Natural killer cell (primary cell): ENCODE data around the gene DMTF1. TPM values are rescaled to one million over a fixed set of nuclear protein-coding genes. Genes with fewer than 3 reads are reported as not detected.

ENCODE experiments used
- ATAC-seq, 3 donors: fragments of 150-1000 bp in 2 of 3; fragments of 200-7000 bp in 1 of 3; cut with Tn5 transposase; 1 replicate in 1 of 3; 2 replicates in 2 of 3; pipeline ENCODE4 v1.10.0; 2021; ENCODE audit warnings: mild to moderate bottlenecking in 2 of 3, moderate library complexity in 2 of 3
- DNase-seq, 2 donors: peaks; one replicate each; pipeline versions ENCODE4 v3.0.0 to v3.0.0-alpha.2; 2013 to 2021; ENCODE audit warnings: mixed read lengths in 1 of 2
- H3K27ac ChIP-seq: one replicate; pipeline ENCODE4 v1.5.1; 2013; ENCODE audit warnings: mild to moderate bottlenecking, low read length
- H3K27me3 ChIP-seq: one replicate; pipeline ENCODE4 v1.6.1; 2013; ENCODE audit warnings: low read length; ENCODE audit not compliant: control insufficient read depth, insufficient read depth
- H3K36me3 ChIP-seq: one replicate; pipeline ENCODE4 v1.6.1; 2013; ENCODE audit warnings: low read length; ENCODE audit not compliant: control insufficient read depth, insufficient read depth
- H3K4me1 ChIP-seq: one replicate; pipeline ENCODE4 v1.6.1; 2013; ENCODE audit warnings: low read length; ENCODE audit not compliant: control insufficient read depth, insufficient read depth
- H3K4me3 ChIP-seq: one replicate; pipeline ENCODE4 v1.5.1; 2013; ENCODE audit warnings: low read length
- H3K9me3 ChIP-seq: one replicate; pipeline ENCODE4 v1.6.1; 2013; ENCODE audit warnings: low read length; ENCODE audit not compliant: control insufficient read depth, insufficient read depth
- H3K27ac Mint-ChIP-seq, 2 donors: one replicate each; pipeline ENCODE4 v1.8.0; 2022; ENCODE audit warnings: mild to moderate bottlenecking in 2 of 2, mixed read lengths in 2 of 2, moderate library complexity in 1 of 2
- H3K27me3 Mint-ChIP-seq, 2 donors: one replicate each; pipeline ENCODE4 v1.8.0; 2022; ENCODE audit warnings: low read depth in 2 of 2, mixed read lengths in 2 of 2
- H3K36me3 Mint-ChIP-seq: one replicate; pipeline ENCODE4 v1.8.0; 2022; ENCODE audit warnings: mixed read lengths
- H3K4me1 Mint-ChIP-seq, 2 donors: one replicate each; pipeline ENCODE4 v1.8.0; 2022; ENCODE audit warnings: mixed read lengths in 2 of 2
- H3K4me3 Mint-ChIP-seq: one replicate; pipeline ENCODE4 v1.8.0; 2022; ENCODE audit warnings: mild to moderate bottlenecking, moderate library complexity, mixed read lengths
- H3K9me3 Mint-ChIP-seq, 2 donors: one replicate each; pipeline ENCODE4 v1.8.0; 2022; ENCODE audit warnings: mixed read lengths in 2 of 2
- CTCF ChIP-seq: fragments of 200-600 bp; IDR thresholded peaks from one replicate; pipeline ENCODE4 v1.8.0; 2022; ENCODE audit warnings: antibody characterized with exemption
- WGBS: methylation state at CpG from one replicate; pipeline ENCODE4 v1.1.7; 2013; ENCODE audit warnings: missing lambda C conversion rate; ENCODE audit not compliant: insufficient coverage; 5-methylcytosine and 5-hydroxymethylcytosine counted together
- intact Hi-C: fragments of 100-400 bp; cut with micrococcal nuclease; formaldehyde crosslinking; loops from one replicate; pipeline ENCODE4 v1.14.2; 2022
- total RNA-seq, 4 donors: library from RNA; stranded (reverse); fragments of 120-200 nt in 1 of 4; gene quantifications; one replicate each; pipeline versions ENCODE4 v1.2.3 to v1.2.4, GENCODE V29; 2013 to 2022

Gene DMTF1
- total RNA-seq, 3 donors from 2014 or later (not counting 1 experiment from before 2014, with no cell fraction given), result 154 to 178 (median 160) TPM

- WGBS, result 96% methylated on average over 2 of the region's 3 CpGs
- intact Hi-C loops, result no loop called here
- ATAC-seq (no peak), DNase-seq (no peak)
- H3K27ac Mint-ChIP-seq, result peak overlapping the region; percentile 13 to 66
- Histone ChIP-seq H3K27ac (no peak overlapping the region), H3K4me3 (no peak overlapping the region), H3K27me3 (no peaks in the 10 kb centered on the region), H3K9me3 (no peaks in the 10 kb centered on the region), H3K4me1 (no peaks in the 10 kb centered on the region), H3K36me3 (peaks cover 81% of the 10 kb centered on the region)
- no peaks in the 10 kb centered on the region for H3K9me3 Mint-ChIP-seq
- H3K4me1 Mint-ChIP-seq, result peaks cover 13 to 26% of the 10 kb centered on the region in 2 donors
- no peak overlapping the region for H3K4me3 Mint-ChIP-seq
- no peak for TF ChIP-seq CTCF
- peaks cover 21% of the 10 kb centered on the region for H3K36me3 Mint-ChIP-seq
- no peaks in the 10 kb centered on the region for H3K27me3 Mint-ChIP-seq
Observed at GRCh38 chr7:87179180-87179579, 26.9 kb downstream of the DMTF1 start.

GRCh38 chr7:87187120-87187519 is 34.9 kb downstream of the DMTF1 start:
- peaks cover 0 to 24% of the 10 kb centered on the region in 2 donors for H3K4me1 Mint-ChIP-seq
- ATAC-seq (no peak), DNase-seq (no peak)
- H3K9me3 Mint-ChIP-seq, result no peaks in the 10 kb centered on the region
- H3K4me3 ChIP-seq, result no peak overlapping the region
- intact Hi-C loops, result no loop called here
- H3K4me3 Mint-ChIP-seq, result no peak overlapping the region
- no peaks in the 10 kb centered on the region for H3K27me3 Mint-ChIP-seq
- H3K36me3 Mint-ChIP-seq, result peaks cover 43% of the 10 kb centered on the region
- no peak for TF ChIP-seq CTCF
- 100% methylated on average over 2 of the region's 2 CpGs for WGBS
- H3K27ac ChIP-seq, result no peak overlapping the region
- H3K36me3 ChIP-seq, result peaks cover 95% of the 10 kb centered on the region
- no peaks in the 10 kb centered on the region for H3K27me3 ChIP-seq
- H3K27ac Mint-ChIP-seq, result no peak overlapping the region
- H3K9me3 ChIP-seq, result no peaks in the 10 kb centered on the region
- H3K4me1 ChIP-seq, result no peaks in the 10 kb centered on the region

GRCh38 chr7:87188930-87189329 is 36.7 kb downstream of the DMTF1 start:
- H3K36me3 ChIP-seq, result peaks cover 95% of the 10 kb centered on the region
- no peak overlapping the region for H3K27ac ChIP-seq
- Mint-ChIP-seq H3K36me3 (peaks cover 43% of the 10 kb centered on the region), H3K4me3 (no peak overlapping the region), H3K27me3 (no peaks in the 10 kb centered on the region), H3K27ac (peak overlapping the region; percentile 59 to 60), H3K4me1 (peaks cover 0 to 35% of the 10 kb centered on the region in 2 donors), H3K9me3 (no peaks in the 10 kb centered on the region)
- 93% methylated on average over 2 of the region's 2 CpGs for WGBS
- H3K27me3 ChIP-seq, result no peaks in the 10 kb centered on the region
- intact Hi-C loops, result no loop called here
- no peaks in the 10 kb centered on the region for H3K4me1 ChIP-seq
- no peak overlapping the region for H3K4me3 ChIP-seq
- H3K9me3 ChIP-seq, result no peaks in the 10 kb centered on the region
- TF ChIP-seq CTCF, result no peak
- DNase-seq (no peak), ATAC-seq (no peak)

- no peak for TF ChIP-seq CTCF
- no peak overlapping the region for H3K4me3 Mint-ChIP-seq
- intact Hi-C loops, result no loop called here
- H3K27ac Mint-ChIP-seq, result peak overlapping the region in 1 of 2 donors; percentile 59
- Histone ChIP-seq H3K27me3 (no peaks in the 10 kb centered on the region), H3K4me3 (no peak overlapping the region), H3K27ac (no peak overlapping the region), H3K36me3 (peaks cover 96% of the 10 kb centered on the region), H3K9me3 (no peaks in the 10 kb centered on the region), H3K4me1 (no peaks in the 10 kb centered on the region)
- no peaks in the 10 kb centered on the region for H3K9me3 Mint-ChIP-seq
- 79% methylated on average over 3 of the region's 3 CpGs for WGBS
- DNase-seq (no peak), ATAC-seq (no peak)
- peaks cover 25% of the 10 kb centered on the region for H3K36me3 Mint-ChIP-seq
- no peaks in the 10 kb centered on the region for H3K27me3 Mint-ChIP-seq
- peaks cover 0 to 26% of the 10 kb centered on the region in 2 donors for H3K4me1 Mint-ChIP-seq
Observed at GRCh38 chr7:87190783-87191182, 38.5 kb downstream of the DMTF1 start.
